ENCODE results near the gene CHN2. TPM values are rescaled to one million over a fixed set of nuclear protein-coding genes. Genes with fewer than 3 reads are reported as not detected.

CHN2 gene
- total RNA-seq, 1 donor from 2014 or later: 0.64 TPM

DNA sequence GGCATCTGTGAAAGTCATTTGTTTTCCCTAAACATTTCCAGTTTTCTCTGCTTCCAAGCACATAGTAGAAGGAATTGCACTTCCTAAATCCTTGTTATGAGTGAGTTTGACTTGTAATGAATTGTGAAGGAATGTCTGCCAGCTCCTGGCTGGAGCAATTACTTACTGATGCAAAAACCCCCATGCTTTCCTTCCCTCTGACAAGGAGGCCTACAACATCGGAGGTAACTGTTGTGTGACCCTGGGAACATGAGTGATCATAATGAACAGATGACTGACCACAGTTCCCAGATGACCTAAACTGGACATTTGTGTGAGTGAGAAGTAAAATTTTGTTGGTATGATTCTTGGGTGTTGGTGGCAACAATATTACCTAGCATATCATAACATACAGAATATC lies 26.9 kb upstream of the CHN2 start:
- no peak for DNase-seq (ENCODE audit: extremely low spot score, unreplicated experiment)
- TF ChIP-seq CTCF (IDR thresholded peaks at IDR 0.05): no peak
- Mint-ChIP-seq H3K27me3 (ENCODE audit: unreplicated experiment) (peaks cover 17% of the 10 kb centered on the region), H3K4me1 (ENCODE audit: unreplicated experiment) (no peaks in the 10 kb centered on the region), H3K36me3 (ENCODE audit: unreplicated experiment) (peaks cover 1% of the 10 kb centered on the region), H3K4me3 (ENCODE audit: unreplicated experiment) (no peak overlapping the region), H3K27ac (ENCODE audit: unreplicated experiment) (no peak overlapping the region), H3K9me3 (ENCODE audit: unreplicated experiment) (peaks cover 7% of the 10 kb centered on the region)

DNA sequence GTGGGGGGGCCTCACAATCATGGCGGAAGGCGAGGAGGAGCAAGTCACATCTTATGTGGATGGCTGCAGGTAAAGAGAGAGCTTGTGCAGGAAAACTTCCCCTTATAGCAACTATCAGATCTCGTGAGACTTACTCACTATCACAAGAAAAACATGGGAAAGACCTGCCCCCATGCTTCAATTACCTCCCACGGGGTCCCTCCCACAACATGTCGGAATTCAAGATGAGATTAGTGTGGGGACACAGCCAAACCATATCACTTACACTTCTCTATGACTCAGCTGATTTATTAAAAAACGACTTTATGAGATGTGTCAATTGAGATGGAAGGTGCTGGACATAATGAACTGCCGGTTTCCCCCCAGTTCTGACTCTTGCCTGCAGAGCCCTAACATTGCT lies 23.8 kb upstream of the CHN2 start:
- no peaks in the 10 kb centered on the region for H3K4me1 Mint-ChIP-seq (ENCODE audit: unreplicated experiment)
- H3K4me3 Mint-ChIP-seq (ENCODE audit: unreplicated experiment): no peak overlapping the region
- H3K27ac Mint-ChIP-seq (ENCODE audit: unreplicated experiment): no peak overlapping the region
- H3K27me3 Mint-ChIP-seq (ENCODE audit: unreplicated experiment): peaks cover 17% of the 10 kb centered on the region
- TF ChIP-seq CTCF (IDR thresholded peaks at IDR 0.05): no peak
- peaks cover 3% of the 10 kb centered on the region for H3K9me3 Mint-ChIP-seq (ENCODE audit: unreplicated experiment)
- no peaks in the 10 kb centered on the region for H3K36me3 Mint-ChIP-seq (ENCODE audit: unreplicated experiment)
- DNase-seq (ENCODE audit: extremely low spot score, unreplicated experiment): no peak

- Mint-ChIP-seq H3K27ac (ENCODE audit: unreplicated experiment) (no peak overlapping the region), H3K4me1 (ENCODE audit: unreplicated experiment) (no peaks in the 10 kb centered on the region), H3K4me3 (ENCODE audit: unreplicated experiment) (no peak overlapping the region), H3K27me3 (ENCODE audit: unreplicated experiment) (peaks cover 31% of the 10 kb centered on the region), H3K9me3 (ENCODE audit: unreplicated experiment) (no peaks in the 10 kb centered on the region), H3K36me3 (ENCODE audit: unreplicated experiment) (no peaks in the 10 kb centered on the region)
- no peak for TF ChIP-seq CTCF (IDR thresholded peaks at IDR 0.05)
- no peak for DNase-seq (ENCODE audit: extremely low spot score, unreplicated experiment)
Measured at GRCh38 chr7:29173458-29173857, 21.1 kb upstream of the CHN2 start.

DNA sequence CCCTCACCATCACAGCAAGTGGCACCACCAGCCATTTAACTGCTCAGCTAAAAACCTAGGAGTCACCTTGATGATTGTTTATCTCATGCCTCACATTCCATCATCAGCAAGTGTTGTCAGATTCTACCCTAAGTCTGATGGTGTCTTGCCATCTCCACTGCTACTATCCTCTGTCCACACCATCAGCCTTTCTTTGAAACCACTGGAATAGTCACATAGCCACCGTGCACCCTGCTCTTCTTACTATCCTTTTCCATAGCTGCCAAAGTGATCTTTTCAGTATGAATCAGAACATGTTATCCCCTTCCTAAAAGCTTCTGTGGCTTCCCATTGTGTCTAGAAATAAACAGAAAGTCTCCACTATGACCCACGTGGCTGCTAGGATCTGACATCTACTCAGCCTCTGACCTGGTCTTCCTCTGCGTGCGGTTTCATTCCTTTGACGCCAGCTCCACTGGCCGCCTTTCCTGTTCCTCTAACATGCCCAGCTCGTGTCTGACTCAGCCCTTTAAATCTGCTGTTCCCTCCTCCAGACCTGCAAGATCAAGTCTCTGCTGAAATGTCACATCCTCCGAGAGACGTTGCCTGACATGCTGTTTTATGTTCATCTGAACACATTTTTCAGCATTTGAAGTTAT lies 16.5 kb upstream of the CHN2 start:
- DNase-seq (ENCODE audit: extremely low spot score, unreplicated experiment): no peak
- H3K27me3 Mint-ChIP-seq (ENCODE audit: unreplicated experiment): peaks cover 43% of the 10 kb centered on the region
- no peak for TF ChIP-seq CTCF (IDR thresholded peaks at IDR 0.05)

GRCh38 chr7:29179115-29179514 lies 15.5 kb upstream of the CHN2 start:
- TF ChIP-seq CTCF (IDR thresholded peaks at IDR 0.05): no peak
- Mint-ChIP-seq H3K36me3 (ENCODE audit: unreplicated experiment) (no peaks in the 10 kb centered on the region), H3K4me1 (ENCODE audit: unreplicated experiment) (no peaks in the 10 kb centered on the region), H3K9me3 (ENCODE audit: unreplicated experiment) (no peaks in the 10 kb centered on the region), H3K27ac (ENCODE audit: unreplicated experiment) (no peak overlapping the region), H3K27me3 (ENCODE audit: unreplicated experiment) (peaks cover 43% of the 10 kb centered on the region), H3K4me3 (ENCODE audit: unreplicated experiment) (no peak overlapping the region)
- no peak for DNase-seq (ENCODE audit: extremely low spot score, unreplicated experiment)

More for the DNA sequence above, 16.5 kb upstream of the CHN2 start:
- no peaks in the 10 kb centered on the region for H3K4me1 Mint-ChIP-seq (ENCODE audit: unreplicated experiment)
- no peaks in the 10 kb centered on the region for H3K9me3 Mint-ChIP-seq (ENCODE audit: unreplicated experiment)
- H3K36me3 Mint-ChIP-seq (ENCODE audit: unreplicated experiment): no peaks in the 10 kb centered on the region
- no peak overlapping the region for H3K27ac Mint-ChIP-seq (ENCODE audit: unreplicated experiment)
- H3K4me3 Mint-ChIP-seq (ENCODE audit: unreplicated experiment): no peak overlapping the region

Data from osteocyte (in vitro differentiated cells).